H1 (cell line): Measurements from ENCODE around the gene BRK1. TPM values are rescaled to one million over a fixed set of nuclear protein-coding genes. Genes with fewer than 3 reads are reported as not detected.

ENCODE experiments used
- CTCF ChIA-PET: fragments of 300-600 bp; sonication (Branson Sonifier 250); formaldehyde crosslinking; loops from one replicate; lab custom pipeline; 2021; ENCODE audit not compliant: partially characterized antibody; lab: Charles Lee
- POLR2A ChIA-PET: fragments of 300-600 bp; sonication (Branson Sonifier 250); formaldehyde crosslinking; loops from one replicate; lab custom pipeline; 2021; ENCODE audit warnings: inconsistent platforms; ENCODE audit not compliant: partially characterized antibody; lab: Charles Lee
- DNase-seq, 2 experiments: peaks; one replicate each; pipeline versions ENCODE4 v3.0.0 to v3.0.0-alpha.2; 2010 to 2022; ENCODE audit warnings: low spot score in 2 of 2, low read depth in 1 of 2, mixed read lengths in 1 of 2
- FAIRE-seq: peaks from 2 replicates; lab custom pipeline; 2011; peaks lifted over from hg19 to GRCh38; lab: Jason Lieb, UNC
- H2AFZ ChIP-seq: 2 replicates; pipeline ENCODE4 v1.8.1; 2012; ENCODE audit warnings: low read length, inconsistent platforms
- H2AK5ac ChIP-seq: 2 replicates; pipeline ENCODE4 v1.6.1; 2013; ENCODE audit warnings: low read depth, low read length
- H2BK120ac ChIP-seq: replicated peaks from 2 replicates; pipeline ENCODE3; 2013; ENCODE audit warnings: low read depth, low read length, inconsistent platforms
- H2BK12ac ChIP-seq: 2 replicates; pipeline ENCODE4 v1.6.1; 2013; ENCODE audit warnings: low read depth, low read length
- H2BK15ac ChIP-seq: 2 replicates; pipeline ENCODE4 v1.6.1; 2013; ENCODE audit warnings: low read length
- H2BK20ac ChIP-seq: 2 replicates; pipeline ENCODE4 v1.6.1; 2013; ENCODE audit warnings: low read length
- H2BK5ac ChIP-seq: 2 replicates; pipeline ENCODE4 v1.6.1; 2013; ENCODE audit warnings: low read depth, low read length
- H3K14ac ChIP-seq: 2 replicates; pipeline ENCODE4 v1.6.1; 2013; ENCODE audit warnings: inconsistent platforms; ENCODE audit not compliant: insufficient read length
- H3K18ac ChIP-seq: 2 replicates; pipeline ENCODE4 v1.6.1; 2013; ENCODE audit warnings: low read length; ENCODE audit errors: extremely low read depth
- H3K23ac ChIP-seq: 2 replicates; pipeline ENCODE4 v1.6.1; 2013; ENCODE audit warnings: inconsistent platforms; ENCODE audit not compliant: insufficient read length
- H3K23me2 ChIP-seq: 2 replicates; pipeline ENCODE4 v1.6.1; 2013; ENCODE audit warnings: low read depth, low read length
- H3K27ac ChIP-seq: 2 replicates; pipeline ENCODE4 v1.6.1; 2011; ENCODE audit warnings: low read depth, low read length, inconsistent platforms
- H3K27me3 ChIP-seq, 4 experiments: replicated peaks in 1 of 4; 1 replicate in 1 of 4; 2 replicates in 3 of 4; pipeline versions ENCODE4 v1.6.1 to v1.8.1; 2011 to 2013; ENCODE audit warnings: low read length in 3 of 4, mild to moderate bottlenecking in 3 of 4, inconsistent platforms in 2 of 4, mixed read lengths in 2 of 4, moderate library complexity in 1 of 4; ENCODE audit not compliant: control insufficient read depth in 3 of 4, insufficient read depth in 3 of 4; ENCODE audit errors: extremely low read depth in 1 of 4
- H3K36me3 ChIP-seq, 4 experiments: 2 replicates each; pipeline versions ENCODE4 v1.6.1 to v1.8.1; 2011 to 2013; ENCODE audit warnings: mild to moderate bottlenecking in 4 of 4, low read length in 3 of 4, moderate library complexity in 2 of 4, control low read depth in 1 of 4, inconsistent platforms in 1 of 4; ENCODE audit not compliant: insufficient read depth in 4 of 4, control insufficient read depth in 2 of 4
- H3K4ac ChIP-seq: replicated peaks from 2 replicates; pipeline ENCODE3; 2013; ENCODE audit warnings: low read length, low read depth, mixed read lengths, inconsistent platforms; ENCODE audit not compliant: insufficient read length
- H3K4me1 ChIP-seq, 4 experiments: replicated peaks in 1 of 4; 1 replicate in 1 of 4; 2 replicates in 3 of 4; pipeline versions ENCODE4 v1.6.1 to v1.8.1; 2011 to 2013; ENCODE audit warnings: low read length in 3 of 4, inconsistent platforms in 2 of 4, mixed read lengths in 1 of 4; ENCODE audit not compliant: insufficient read depth in 4 of 4, control insufficient read depth in 3 of 4
- H3K4me2 ChIP-seq, 2 experiments: 2 replicates each; pipeline versions ENCODE4 v1.6.1 to v1.8.1; 2011 to 2013; ENCODE audit warnings: low read depth in 2 of 2, low read length in 2 of 2, control low read depth in 1 of 2, inconsistent platforms in 1 of 2, mild to moderate bottlenecking in 1 of 2; ENCODE audit not compliant: insufficient read depth in 1 of 2
- H3K4me3 ChIP-seq, 4 experiments: fragments of 200-600, 300-600 bp in 1 of 4; sonication (generic), shearing (Covaris generic), sonication (Bioruptor Twin) in 1 of 4; 2 replicates each; pipeline versions ENCODE4 v1.5.1 to v1.8.1; 2011 to 2016; ENCODE audit warnings: low read length in 4 of 4, low read depth in 3 of 4, control low read depth in 2 of 4, inconsistent platforms in 2 of 4, mild to moderate bottlenecking in 2 of 4, mixed read lengths in 1 of 4, moderate library complexity in 1 of 4; ENCODE audit not compliant: insufficient read depth in 2 of 4; ENCODE audit errors: extremely low read depth in 1 of 4
- H3K56ac ChIP-seq: replicated peaks from 2 replicates; pipeline ENCODE3; 2013; ENCODE audit warnings: low read depth, mild to moderate bottlenecking, mixed read lengths, low read length, inconsistent platforms; ENCODE audit not compliant: insufficient read length
- H3K79me1 ChIP-seq: 2 replicates; pipeline ENCODE4 v1.6.1; 2013; ENCODE audit warnings: low read depth, low read length, control low read depth
- H3K79me2 ChIP-seq, 2 experiments: 2 replicates each; pipeline versions ENCODE4 v1.6.1 to v1.8.1; 2012 to 2013; ENCODE audit warnings: low read length in 2 of 2, mild to moderate bottlenecking in 2 of 2, inconsistent platforms in 1 of 2; ENCODE audit not compliant: insufficient read depth in 2 of 2, control insufficient read depth in 1 of 2
- H3K9ac ChIP-seq, 4 experiments: replicated peaks in 1 of 4; 1 replicate in 1 of 4; 2 replicates in 3 of 4; pipeline versions ENCODE4 v1.6.1 to v1.8.1; 2011 to 2013; ENCODE audit warnings: low read depth in 3 of 4, low read length in 3 of 4, control low read depth in 2 of 4, mild to moderate bottlenecking in 2 of 4, moderate library complexity in 2 of 4, inconsistent platforms in 1 of 4; ENCODE audit errors: extremely low read depth in 1 of 4
- H3K9me3 ChIP-seq, 2 experiments: 2 replicates each; pipeline versions ENCODE4 v1.6.1 to v1.8.1; 2012 to 2013; ENCODE audit warnings: mild to moderate bottlenecking in 2 of 2, moderate library complexity in 2 of 2, control low read depth in 1 of 2, inconsistent platforms in 1 of 2, low read depth in 1 of 2, low read length in 1 of 2, mixed read lengths in 1 of 2; ENCODE audit not compliant: insufficient read depth in 2 of 2
- H4K20me1 ChIP-seq, 2 experiments: replicated peaks in 1 of 2; 2 replicates each; pipeline versions ENCODE3 to v1.8.1; 2011 to 2013; ENCODE audit warnings: inconsistent platforms in 2 of 2, low read length in 2 of 2, mild to moderate bottlenecking in 1 of 2; ENCODE audit not compliant: insufficient read depth in 2 of 2, control insufficient read depth in 1 of 2
- H4K5ac ChIP-seq: 2 replicates; pipeline ENCODE4 v1.6.1; 2013; ENCODE audit warnings: low read length, low read depth, mixed read lengths, inconsistent platforms; ENCODE audit not compliant: insufficient read length
- H4K8ac ChIP-seq: 2 replicates; pipeline ENCODE4 v1.8.0; 2013; ENCODE audit warnings: mild to moderate bottlenecking, moderate library complexity, low read length, inconsistent platforms; ENCODE audit not compliant: insufficient read depth; ENCODE audit errors: extremely low read depth
- H4K91ac ChIP-seq: replicated peaks from 2 replicates; pipeline ENCODE3; 2013; ENCODE audit warnings: low read length, mixed read lengths, inconsistent platforms; ENCODE audit not compliant: insufficient read length
- CBX8 ChIP-seq: fragments of 300-800, 300-1000 bp; sonication (generic); IDR thresholded peaks from 2 replicates; pipeline ENCODE4 v1.7.1; 2016; ENCODE audit warnings: low read depth, low read length, borderline replicate concordance
- HDAC2 ChIP-seq, 2 experiments: fragments of 300-600 bp in 1 of 2; sonication (generic) in 1 of 2; IDR thresholded peaks; 2 replicates each; pipeline ENCODE4 v1.6.1; 2011 to 2012; ENCODE audit warnings: low read depth in 2 of 2, low read length in 2 of 2, mild to moderate bottlenecking in 2 of 2, moderate library complexity in 2 of 2, borderline replicate concordance in 1 of 2, inconsistent platforms in 1 of 2
- POLR2A ChIP-seq, 2 experiments: IDR thresholded peaks; 1 replicate in 1 of 2; 2 replicates in 1 of 2; pipeline ENCODE4 v1.6.1; 2011; ENCODE audit warnings: low read depth in 2 of 2, low read length in 2 of 2, mild to moderate bottlenecking in 2 of 2; ENCODE audit errors: control extremely low read depth in 1 of 2
- RNF2 ChIP-seq: fragments of 200-900, 300-1000 bp; sonication (generic); IDR thresholded peaks from 2 replicates; pipeline ENCODE4 v1.7.1; 2016; ENCODE audit warnings: borderline replicate concordance, low read depth, mild to moderate bottlenecking, antibody characterized with exemption, low read length; ENCODE audit not compliant: poor library complexity, severe bottlenecking; ENCODE audit errors: missing control alignments
- SP4 ChIP-seq: IDR thresholded peaks from 2 replicates; pipeline ENCODE4 v1.6.1; 2012; ENCODE audit warnings: low read length, inconsistent platforms
- WGBS, 2 experiments: shearing (Covaris generic) in 1 of 2; methylation state at CpG; one replicate each; pipeline versions ENCODE4 v1.1.6 to v1.1.7; 2013 to 2015; ENCODE audit warnings: low lambda C conversion rate in 2 of 2, mixed read lengths in 2 of 2, inconsistent platforms in 1 of 2, low coverage in 1 of 2, missing lambda C conversion rate in 1 of 2; ENCODE audit not compliant: insufficient replicate concordance in 2 of 2, insufficient coverage in 1 of 2, insufficient read length in 1 of 2; ENCODE audit errors: extremely low coverage in 1 of 2, missing lambda C conversion rate in 1 of 2; 5-methylcytosine and 5-hydroxymethylcytosine counted together
- polyA plus RNA-seq, 7 experiments: library from polyadenylated mRNA; depleted of rRNA in 3 of 7; stranded (reverse) in 5 of 7; unstranded in 2 of 7; fragments of >200 nt in 5 of 7; fragments of 200-250 nt in 2 of 7; gene quantifications; 1 replicate in 5 of 7; 2 replicates in 1 of 7; 4 replicates in 1 of 7; pipeline versions ENCODE4 v1.2.1 to v1.2.3, GENCODE V29; 2011 to 2013; ENCODE audit warnings: missing spikeins in 2 of 7, mixed read lengths in 2 of 7
- total RNA-seq: library from RNA; stranded (reverse); fragmentation: NEBNext Ultra II Directional; extraction: Animal tissue kit (Norgen Biotek cat#: 25700); gene quantifications from 2 replicates; pipeline ENCODE4 v1.2.1, GENCODE V29; 2021

BRK1 gene
- total and polyA plus RNA-seq, 2 of the 8 experiments (the other 6 are each of a cell fraction or from before 2014, with no cell fraction given), result 137 to 164 TPM

DNA sequence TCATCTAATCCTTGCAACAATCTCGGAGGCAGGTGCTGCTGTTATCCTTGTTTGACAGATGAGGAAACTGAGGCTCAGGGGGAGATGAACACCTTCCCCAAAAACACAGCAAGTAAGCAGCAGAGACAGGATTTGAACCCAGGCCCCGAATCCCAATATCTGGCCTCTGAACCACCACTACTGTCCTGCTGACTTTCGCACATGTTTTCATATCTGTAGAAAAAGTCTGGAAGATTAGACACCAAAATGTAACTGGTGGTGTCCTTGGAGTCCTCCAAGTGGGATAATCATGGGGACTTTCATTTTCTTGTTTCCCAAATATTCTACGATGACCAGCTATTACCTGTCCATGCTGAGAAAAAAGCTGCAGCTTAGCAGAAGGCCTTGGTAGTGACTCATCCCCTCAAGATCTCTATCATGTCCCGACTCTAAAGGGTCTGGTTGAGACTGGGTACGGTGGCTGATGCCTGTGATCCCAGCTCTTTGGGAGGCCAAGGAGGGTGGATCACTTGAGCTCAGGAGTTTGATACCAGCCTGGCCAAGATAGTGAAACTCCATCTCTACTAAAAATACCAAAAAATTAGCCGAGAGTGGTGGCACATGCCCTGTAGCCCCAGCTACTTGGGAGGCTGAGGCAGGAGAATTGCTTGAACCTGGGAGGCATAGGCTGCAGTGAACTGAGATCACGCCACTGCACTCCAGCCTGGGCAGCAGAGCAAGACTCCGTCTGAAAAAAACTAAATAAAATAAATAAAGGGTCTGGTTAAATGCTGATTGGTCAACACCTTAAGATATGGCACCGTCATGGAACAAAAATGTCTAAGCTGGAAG is 57.8 kb downstream of the BRK1 start:
- Histone ChIP-seq H3K4me2 (no peak overlapping the region), H3K18ac (no peak overlapping the region), H3K4ac (no peak overlapping the region), H2AK5ac (no peak overlapping the region), H4K20me1 (no peaks in the 10 kb centered on the region), H3K27me3 (no peaks in the 10 kb centered on the region), H3K9ac (no peak overlapping the region), H3K4me1 (peaks cover 0 to 2% (median 0%) of the 10 kb centered on the region in 4 experiments; a peak in 2 of 7 replicates), H2BK20ac (no peak overlapping the region), H2BK12ac (no peak overlapping the region), H3K4me3 (no peak overlapping the region), H3K9me3 (peaks cover 14 to 16% of the 10 kb centered on the region in 2 experiments; a peak in 3 of 4 replicates), H2BK120ac (no peak overlapping the region), H3K27ac (no peak overlapping the region; the same call in 1 of the 2 replicates), H3K79me1 (no peaks in the 10 kb centered on the region), H3K23ac (no peak overlapping the region), H2AFZ (no peak overlapping the region), H3K56ac (no peak overlapping the region), H3K79me2 (no peaks in the 10 kb centered on the region), H3K36me3 (no peaks in the 10 kb centered on the region), H4K8ac (no peak overlapping the region), H4K5ac (no peak overlapping the region), H2BK5ac (no peak overlapping the region), H2BK15ac (no peak overlapping the region), H4K91ac (no peak overlapping the region), H3K14ac (no peak overlapping the region), H3K23me2 (no peaks in the 10 kb centered on the region)
- DNase-seq (no peak), FAIRE-seq (no peak)
- TF ChIP-seq HDAC2 (IDR thresholded peaks at IDR 0.05; ENCODE audit: borderline replicate concordance in 1 of 2, low read depth in 2 of 2, low read length in 2 of 2) (no peak), SP4 (no peak), CBX8 (no peak), RNF2 (no peak), POLR2A (IDR thresholded peaks at IDR 0.05; ENCODE audit: control extremely low read depth in 1 of 2, low read depth in 2 of 2, low read length in 2 of 2) (no peak)
- ChIA-PET CTCF (interaction anchor here (0.7 to 3.5 kb wide), 5 partner anchors 9 to 50 kb away, joined by 3 to 16 read pairs (median 5); no protein-coding TSS in a partner anchor), POLR2A (interaction anchor here (1.7 kb wide), 1 partner anchor 32 kb away, joined by 4 read pairs; the partner anchor contains the start of gene VHL)
- 88% methylated on average over 10 of the region's 10 CpGs; no CpG with 5 or more reads in 1 of the 2 experiments for WGBS, 2 experiments
